HG03159 (cell line): ENCODE results near the gene RASGRP1.

Source experiments
- ATAC-seq: cut with Tn5 transposase; IDR thresholded peaks from one replicate; pipeline ENCODE4 v1.9.1; 2021; ENCODE audit warnings: mild to moderate bottlenecking, moderate library complexity; ENCODE audit not compliant: unreplicated experiment

The RASGRP1 gene

DNA sequence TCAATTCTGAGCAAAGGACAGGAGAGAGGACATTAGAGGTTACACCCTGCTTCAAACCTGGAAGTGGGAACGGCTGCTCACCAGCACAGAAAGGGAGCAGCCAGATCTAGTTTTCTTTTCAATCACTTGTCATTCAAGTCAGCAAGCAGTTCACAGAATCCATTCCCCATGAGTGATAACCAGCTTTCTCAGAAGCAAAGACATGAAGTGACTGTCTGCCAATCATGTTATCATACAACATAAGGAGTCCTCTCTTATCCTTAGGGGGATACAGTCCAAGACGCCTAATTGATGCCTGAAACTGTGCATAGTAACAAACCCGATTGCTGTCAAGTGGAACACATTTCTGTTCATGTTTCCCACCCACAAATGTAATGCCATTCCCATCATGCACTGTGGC is 56.0 kb downstream of the RASGRP1 start:
- peak; percentile 53 for ATAC-seq

DNA sequence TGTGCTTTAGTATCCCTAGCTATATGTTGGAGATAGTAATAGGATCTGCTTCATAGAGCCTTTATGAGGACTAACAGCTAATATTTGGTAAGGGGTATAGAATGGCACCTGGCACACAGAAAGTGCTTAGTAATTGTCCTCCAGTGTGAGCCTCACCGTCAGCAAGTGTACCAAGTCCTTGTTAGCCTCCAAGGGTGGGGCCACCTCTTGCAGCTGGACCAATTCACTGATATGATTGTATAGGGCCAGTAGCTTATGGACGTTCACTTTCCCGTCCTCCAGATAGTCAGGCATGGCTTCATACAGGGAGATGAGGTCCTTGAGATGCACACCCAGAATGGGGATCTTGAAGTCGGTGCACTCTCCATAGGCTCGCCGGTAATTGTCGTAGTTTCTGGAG is 57.0 kb downstream of the RASGRP1 start:
- ATAC-seq = no peak

DNA sequence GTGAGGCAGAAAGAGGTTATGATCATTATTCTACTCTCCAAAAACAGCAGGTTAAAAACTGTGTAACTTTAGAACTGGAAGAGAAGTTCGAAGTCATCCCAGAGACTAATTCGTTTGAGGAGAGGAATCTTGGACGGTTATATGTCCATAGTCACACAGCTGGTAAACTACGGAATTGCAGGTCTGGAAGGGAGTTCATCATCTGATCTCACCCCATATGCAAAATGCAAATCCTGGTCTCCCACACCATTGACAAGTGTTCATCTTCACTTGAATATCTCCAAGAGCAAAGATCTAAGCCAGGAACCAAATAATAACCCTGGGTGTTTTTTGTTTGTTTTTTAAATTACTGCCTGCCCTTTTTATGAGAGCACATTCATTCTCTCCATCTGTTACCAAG is 57.6 kb downstream of the RASGRP1 start:
- ATAC-seq = no peak

DNA sequence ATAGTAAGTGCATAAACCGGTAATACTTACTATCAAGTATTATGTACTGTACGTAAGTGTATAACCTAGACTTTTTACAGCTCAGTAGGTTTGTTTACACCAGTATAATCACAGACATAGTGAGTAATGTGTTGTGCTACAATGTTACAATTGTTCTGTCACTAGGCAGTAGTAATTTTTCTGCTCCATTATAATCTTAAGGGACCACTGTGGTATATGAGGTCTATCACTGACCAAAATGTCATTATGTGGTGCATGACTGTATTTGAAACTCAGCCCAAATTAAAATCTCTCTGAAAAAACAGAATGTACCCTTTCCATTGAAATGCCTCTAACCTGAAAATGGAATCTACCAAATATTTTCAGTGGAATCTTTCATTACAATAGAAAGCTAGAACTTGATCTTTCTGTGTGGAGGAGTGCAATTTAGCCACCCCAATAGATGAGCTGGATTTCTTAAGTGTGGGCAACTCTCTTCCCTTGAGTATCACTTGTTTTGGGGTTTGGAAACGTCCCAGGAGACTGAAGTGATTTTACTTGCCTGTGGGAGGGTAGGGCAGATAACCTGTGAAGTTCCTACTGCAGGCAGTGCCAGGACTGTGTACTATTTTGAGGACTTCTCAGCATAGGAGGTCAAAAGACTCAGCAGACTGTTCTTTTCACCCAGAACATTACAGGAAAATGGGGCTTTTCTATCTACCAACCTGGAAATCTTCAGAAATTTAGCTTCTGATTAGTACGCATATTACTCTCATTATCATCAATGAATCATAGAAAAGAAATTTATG is 59.7 kb downstream of the RASGRP1 start:
- no peak for ATAC-seq

DNA sequence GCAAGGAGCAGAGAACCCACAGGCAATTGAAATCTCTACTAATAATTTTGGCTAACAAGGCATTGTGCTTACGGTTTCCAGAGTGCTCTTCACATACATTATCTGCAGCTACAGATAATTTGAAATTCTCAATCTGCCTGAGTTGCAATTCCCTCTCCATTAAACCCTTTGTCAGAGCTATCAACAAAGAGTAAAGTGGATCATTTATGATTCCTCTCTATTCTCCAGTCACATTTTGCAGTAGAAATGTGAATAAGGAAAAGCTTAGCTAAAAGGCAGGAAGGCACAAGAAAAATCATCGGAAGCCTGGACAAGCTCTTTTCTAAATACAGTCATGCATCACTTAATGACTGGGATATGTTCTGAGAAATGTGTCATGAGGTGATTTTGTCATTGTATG is 61.1 kb downstream of the RASGRP1 start:
- ATAC-seq = no peak

DNA sequence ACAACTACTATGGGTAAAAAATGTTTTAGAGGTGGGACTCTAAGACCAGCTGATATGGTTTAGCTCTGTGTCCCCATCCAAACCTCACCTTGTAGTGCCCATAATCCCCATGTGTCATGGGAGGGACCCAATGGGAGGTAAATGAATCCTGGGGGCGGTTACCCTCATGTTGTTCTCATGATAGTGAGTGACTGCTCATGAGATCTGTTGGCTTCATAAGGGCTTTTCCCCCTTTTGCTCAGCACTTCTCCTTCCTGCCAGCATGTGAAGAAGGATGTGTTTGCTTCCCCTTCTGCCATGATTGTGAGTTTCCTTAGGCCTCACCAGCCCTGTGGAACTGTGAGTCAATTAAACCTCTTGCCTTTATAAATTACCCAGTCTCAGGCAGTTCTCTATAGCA is 65.0 kb downstream of the RASGRP1 start:
- no peak for ATAC-seq

DNA sequence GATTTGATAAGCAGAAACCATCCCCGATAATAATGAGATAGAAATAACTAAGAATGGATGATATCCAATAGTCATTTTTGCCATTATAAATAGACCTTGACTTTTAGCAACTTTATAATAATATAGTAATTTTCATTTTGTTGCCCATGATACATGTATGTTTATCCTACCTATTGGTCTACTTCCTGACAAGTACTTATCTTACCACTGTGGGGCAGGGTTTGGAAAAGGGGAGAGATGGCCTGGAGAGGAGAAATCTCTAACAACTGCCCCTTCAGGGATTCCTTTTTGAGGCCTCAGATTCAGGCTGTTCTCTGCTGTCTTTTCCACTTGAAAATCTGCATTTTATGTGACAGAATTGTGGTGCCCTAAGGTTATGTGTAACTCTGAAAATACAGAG is 68.5 kb downstream of the RASGRP1 start:
- ATAC-seq = no peak

DNA sequence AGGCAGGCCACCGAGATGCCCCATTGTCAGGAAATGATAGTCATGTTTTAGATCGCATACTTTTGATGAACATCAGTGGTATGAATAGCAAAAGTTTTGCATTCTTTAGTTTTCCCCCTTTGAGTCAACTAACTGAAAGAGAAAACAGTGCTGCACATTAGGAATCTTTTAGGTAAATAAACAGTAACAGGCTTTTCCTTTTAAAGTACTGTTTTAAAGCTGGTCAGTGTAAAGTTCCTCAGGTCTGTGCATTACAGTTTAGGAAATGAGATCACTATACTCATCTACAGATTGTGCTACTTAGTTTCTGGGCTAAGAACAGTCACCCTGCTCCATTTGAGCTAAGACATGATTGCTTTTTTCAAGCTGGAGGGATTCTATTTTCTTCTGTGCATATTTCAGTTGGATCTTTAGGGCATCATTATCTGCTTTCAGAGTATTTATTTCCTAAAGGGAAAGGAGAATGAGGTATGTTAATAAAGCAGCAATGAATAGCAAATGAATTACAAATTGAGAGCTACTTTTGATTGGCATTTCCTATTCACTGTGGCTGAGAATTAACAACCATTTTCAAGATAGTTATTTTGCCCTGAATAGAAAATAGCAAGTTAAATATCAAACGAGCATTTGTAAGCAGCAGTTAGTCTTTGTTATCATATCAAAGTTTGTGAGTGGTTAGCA is 74.2 kb downstream of the RASGRP1 start:
- no peak for ATAC-seq

DNA sequence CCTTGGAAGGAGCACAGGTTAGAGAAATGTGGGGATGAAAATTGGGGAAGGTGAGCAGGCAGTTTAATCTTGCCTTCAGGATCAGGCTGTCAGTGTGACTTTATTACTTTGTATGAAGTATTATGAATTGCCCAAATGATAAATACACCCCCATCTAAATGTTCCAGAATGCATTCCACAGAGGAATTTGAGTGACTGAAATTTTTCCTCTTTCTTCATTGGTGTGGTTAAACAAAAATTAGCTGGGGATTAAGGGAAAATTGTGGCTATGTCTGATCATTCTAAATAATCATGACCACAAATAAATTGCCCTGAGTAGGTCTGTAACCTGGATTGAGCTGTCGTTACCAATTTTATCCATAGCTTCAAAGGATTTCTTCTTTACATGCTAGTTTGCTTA is 77.2 kb downstream of the RASGRP1 start:
- ATAC-seq = no peak

DNA sequence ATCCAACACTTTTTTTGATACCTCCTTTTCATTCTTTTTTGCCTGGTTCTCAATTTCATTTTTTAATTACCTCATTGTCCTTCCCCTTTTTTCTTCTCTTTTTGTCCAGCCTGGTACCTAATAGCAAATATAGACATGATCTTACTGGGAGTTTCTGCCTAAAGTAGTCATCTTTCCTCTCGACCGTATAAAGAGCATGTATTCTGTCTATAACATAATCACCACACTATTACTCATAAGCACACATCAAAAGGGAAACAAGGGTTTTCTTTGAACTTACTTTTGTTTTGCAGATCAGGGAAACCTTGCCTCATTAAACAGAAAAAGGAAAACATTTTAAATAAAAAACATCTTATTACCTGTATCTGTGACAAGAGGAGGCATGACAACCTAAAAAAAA is 77.7 kb downstream of the RASGRP1 start:
- ATAC-seq = no peak

DNA sequence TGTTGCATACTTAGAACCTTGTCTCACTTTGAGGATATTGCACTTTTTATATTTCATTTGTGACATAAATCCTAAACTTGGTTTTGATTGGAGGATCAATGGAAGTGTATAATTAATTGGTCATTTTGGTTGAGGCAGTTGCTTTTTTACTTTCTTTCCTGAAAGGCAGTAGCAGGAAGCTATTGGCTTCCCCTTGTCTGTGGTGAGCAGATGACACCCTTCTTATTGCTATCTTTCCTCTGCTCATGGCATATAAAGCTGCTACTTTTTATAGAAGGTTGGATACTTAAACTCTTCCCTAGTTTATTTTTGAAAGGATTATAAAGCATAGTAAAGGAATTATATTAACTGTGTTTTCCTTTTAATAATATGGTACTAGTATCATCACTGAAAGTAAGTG is 82.0 kb downstream of the RASGRP1 start:
- no peak for ATAC-seq

DNA sequence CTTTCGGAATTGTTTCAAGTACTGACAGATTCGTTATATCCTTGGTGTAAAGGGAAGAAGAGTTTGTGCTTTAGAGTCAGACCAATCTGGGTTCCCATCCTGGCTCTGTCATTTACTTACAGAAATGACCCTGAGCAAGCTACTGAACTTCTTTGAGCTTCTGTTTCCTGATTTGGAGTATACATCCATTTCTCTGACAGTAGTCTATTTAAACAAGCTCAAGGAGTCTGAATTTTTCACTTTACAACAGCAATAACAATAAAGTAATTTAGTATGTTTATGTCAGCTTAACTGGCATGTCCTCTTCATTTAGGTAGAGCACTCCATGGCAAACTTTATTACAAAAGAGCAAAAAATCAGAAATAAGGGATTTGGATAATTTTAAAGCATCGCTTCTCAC is 82.9 kb downstream of the RASGRP1 start:
- no peak for ATAC-seq

DNA sequence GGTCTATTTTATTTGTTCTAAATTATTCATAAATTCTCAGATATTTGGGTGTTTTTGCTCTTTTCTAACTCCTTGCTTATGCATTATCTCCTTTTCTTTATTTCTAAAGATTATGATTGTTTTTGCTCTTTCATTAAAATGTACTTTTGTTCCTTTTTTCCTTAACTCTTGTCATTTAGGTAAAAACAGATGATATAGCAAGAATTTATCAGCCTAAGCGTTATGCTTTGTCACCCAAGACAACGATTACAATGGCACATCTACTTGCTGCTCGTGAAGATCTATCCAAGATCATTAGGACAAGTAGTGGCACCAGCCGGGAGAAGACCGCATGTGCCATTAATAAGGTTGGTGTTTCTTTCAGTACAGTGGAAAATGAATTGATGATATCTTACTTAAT is 83.5 kb downstream of the RASGRP1 start:
- ATAC-seq = no peak

DNA sequence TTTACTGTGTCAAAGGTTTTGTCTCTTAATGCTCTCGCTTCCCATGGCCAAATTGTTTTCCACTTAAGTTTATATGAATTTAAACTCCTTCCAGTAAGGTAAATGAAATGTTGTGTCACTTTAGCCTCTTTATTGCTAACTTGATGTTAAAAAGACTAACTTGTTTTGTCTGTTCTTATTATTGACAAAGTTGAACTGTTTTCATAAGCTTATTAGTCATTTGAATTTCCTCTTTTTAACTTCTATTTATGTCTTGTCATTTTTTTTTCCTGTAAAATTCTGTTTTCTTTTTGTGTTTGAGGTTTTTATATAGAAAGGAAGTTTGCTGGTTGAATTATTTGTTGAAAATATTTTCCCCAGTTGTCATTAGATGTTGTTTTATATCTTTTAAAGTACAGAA is 84.9 kb downstream of the RASGRP1 start:
- no peak for ATAC-seq

DNA sequence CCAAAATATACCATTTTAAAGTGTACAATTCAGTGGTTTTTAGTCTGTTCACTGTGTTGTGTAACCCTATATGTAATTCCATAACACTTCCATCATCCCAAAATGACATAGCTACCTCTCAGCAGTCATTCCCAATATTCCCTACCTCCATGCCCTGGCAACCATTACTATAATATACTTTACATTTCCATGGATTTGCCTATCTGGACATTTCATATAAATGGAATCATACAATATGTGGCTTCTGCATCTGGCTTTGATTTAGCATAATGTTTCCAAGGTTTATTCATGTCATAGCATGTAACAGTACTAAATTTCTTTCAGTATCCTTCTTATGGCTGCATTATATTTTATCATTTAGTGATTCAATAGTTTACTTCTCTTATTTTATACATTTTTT is 85.3 kb downstream of the RASGRP1 start:
- no peak for ATAC-seq

DNA sequence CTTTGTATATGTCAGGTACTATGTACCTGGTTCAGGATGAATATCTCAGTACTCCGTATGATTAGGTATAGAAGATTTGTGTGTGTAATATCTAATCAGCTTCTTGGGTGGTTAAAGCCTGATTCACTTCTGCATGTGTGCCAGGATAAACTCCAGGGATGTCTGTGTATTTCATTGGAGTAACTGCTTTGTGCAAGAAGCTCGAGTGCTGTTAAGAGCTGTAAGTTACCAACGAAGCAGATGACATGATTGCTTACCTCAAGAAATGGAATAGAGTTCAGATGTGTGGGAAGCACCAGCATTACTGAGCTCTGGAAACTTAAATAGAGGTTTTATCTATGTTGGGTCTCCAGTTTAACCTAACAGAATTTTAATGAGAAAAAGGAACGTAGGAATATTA is 87.0 kb downstream of the RASGRP1 start:
- no peak for ATAC-seq

DNA sequence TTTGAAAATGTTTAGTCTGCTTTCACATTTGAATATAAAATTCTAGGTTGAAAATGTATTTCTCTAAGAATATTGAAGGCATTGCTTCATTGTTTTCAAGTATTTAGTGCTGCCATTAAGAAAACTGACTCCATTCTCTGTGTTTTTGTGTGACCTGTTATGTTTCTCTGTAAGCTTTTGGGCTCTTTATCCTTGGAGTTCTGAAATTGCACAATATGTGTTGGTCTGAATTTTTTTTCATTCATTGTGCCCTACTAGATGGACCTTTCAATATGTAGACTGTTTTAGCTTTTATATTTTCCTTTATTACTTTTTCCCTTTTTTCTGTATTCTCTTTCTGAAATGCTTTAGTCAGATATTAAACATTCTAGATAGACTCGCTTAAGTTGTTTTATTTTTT is 88.5 kb downstream of the RASGRP1 start:
- ATAC-seq = no peak

DNA sequence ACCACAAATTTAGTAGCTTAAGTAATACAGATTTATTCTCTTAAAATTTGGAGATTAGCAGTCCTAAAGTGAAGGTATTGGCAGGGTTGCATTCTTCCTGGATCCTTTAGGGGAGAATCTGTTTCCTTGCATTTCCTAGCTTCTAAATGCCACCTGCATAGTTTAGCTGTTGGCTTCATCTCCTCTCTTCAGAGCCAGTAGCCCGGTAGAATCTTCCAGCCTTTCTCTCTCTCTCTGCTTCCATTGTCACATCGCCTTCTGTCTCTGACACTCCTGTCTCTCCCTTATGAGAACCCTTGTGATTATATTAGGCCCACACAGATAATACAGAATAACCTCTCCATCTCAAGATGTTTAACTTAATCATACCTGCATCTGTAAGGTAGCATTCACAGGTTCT is 89.3 kb downstream of the RASGRP1 start:
- no peak for ATAC-seq

DNA sequence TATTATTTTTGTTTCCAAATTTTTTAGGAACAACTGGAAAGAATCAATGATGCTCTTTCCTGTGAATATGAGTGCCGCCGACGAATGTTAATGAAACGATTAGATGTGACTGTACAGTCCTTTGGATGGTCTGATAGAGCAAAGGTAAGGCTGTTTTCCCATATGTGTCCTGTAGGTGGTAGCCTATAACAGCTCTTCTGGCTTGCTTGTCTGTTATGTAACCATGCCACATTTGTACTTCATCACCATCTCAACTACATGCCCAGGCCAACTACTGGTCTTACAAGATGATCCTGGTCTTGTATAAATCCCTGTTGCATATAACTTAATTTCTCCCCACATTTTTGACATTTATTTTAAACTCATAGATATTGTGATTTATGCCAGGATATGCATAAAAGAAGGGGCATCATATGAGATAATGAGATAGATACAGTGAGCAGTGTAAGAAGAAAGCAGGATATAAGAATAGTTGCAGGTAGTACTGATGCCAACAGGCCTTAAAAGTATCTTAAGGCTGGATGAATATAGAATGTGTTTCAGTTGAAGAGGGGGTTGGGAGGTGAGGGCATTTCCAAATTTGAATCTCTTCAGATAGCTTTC is 90.4 kb downstream of the RASGRP1 start:
- ATAC-seq = peak; percentile 97

DNA sequence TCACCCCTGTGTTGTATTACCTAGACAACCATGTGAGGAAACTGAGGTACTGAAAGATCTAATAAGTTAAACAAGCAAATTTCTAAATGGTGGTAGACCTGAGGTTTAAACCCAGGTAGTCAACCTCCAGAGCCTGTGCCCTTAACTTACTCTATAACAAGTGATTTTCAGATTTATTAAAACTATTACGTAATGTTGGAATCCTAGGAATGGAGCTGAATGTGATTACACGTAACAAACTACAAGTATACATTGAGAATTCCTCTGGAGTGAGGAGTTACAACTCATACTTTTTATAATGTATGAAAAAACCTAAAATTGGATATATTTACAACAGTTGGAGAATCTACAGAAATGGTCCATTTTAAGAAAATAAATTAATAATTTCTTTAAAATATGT is 92.6 kb downstream of the RASGRP1 start:
- no peak for ATAC-seq

DNA sequence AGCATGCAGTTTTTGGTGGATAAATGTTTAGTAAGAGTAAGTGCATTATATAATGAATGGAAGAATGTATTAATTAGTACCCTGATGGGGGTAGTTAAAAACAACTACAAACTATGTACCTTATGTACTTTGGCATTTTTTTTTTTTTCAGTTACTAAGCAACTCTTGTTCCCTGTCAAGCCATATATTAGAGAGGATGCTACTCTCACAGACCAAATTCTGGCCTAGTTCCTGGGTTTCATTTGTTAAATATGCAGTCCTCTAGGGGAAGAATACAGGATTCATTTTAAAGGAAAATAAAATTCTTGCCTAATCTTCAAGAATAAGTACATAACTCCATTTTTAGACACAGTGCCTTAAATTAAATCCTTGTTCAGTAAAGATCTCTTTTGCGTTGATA is 93.8 kb downstream of the RASGRP1 start:
- no peak for ATAC-seq

DNA sequence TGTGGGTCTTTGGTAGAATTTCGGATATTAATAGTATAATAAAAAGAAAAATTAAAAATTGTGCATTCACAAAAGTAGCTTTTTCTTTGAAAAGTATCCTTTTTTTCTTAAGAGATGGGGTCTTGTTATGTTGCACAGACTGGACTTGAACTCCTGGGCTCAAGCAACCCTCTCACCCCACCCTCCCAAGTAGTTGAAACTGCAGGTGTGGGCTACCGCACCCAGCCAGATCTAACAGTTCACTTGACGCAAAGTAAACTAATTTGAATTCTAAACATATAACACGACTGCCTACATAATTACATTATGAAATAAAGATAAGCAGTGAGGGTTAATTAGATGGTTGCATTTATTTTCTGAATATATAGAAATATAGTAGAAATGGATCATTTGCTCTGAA is 99.9 kb downstream of the RASGRP1 start:
- ATAC-seq = no peak
